ENCODE data around the gene GRK4.

- no peak for TF ChIP-seq CTCF (IDR thresholded peaks at IDR 0.05; ENCODE audit: control extremely low read depth in 1 of 3, insufficient read depth in 1 of 3, low read depth in 1 of 3, low read length in 3 of 3)
- TF ChIP-seq CEBPB (IDR thresholded peaks at IDR 0.05; ENCODE audit: low read depth, low read length): no peak
- TF ChIP-seq EGR1 (IDR thresholded peaks at IDR 0.05; ENCODE audit: borderline replicate concordance, low read depth, low read length): no peak
- TF ChIP-seq, protein P1, sequence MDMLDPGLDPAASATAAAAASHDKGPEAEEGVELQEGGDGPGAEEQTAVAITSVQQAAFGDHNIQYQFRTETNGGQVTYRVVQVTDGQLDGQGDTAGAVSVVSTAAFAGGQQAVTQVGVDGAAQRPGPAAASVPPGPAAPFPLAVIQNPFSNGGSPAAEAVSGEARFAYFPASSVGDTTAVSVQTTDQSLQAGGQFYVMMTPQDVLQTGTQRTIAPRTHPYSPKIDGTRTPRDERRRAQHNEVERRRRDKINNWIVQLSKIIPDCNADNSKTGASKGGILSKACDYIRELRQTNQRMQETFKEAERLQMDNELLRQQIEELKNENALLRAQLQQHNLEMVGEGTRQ (IDR thresholded peaks at IDR 0.05; ENCODE audit: low read length): no peak
- TF ChIP-seq EZH2 (IDR thresholded peaks at IDR 0.05; ENCODE audit: low read depth, low read length, severe bottlenecking): no peak
- no peak for TF ChIP-seq POLR2AphosphoS5 (IDR thresholded peaks at IDR 0.05; ENCODE audit: low read depth, low read length)
- TF ChIP-seq TBP (IDR thresholded peaks at IDR 0.05; ENCODE audit: low read depth, low read length): no peak
- no peak for TF ChIP-seq BCL11A (IDR thresholded peaks at IDR 0.05; ENCODE audit: low read depth in 2 of 2, low read length in 2 of 2)
These were observed 120.4 kb downstream of the GRK4 start for GRCh38 chr4:3083732-3084131.
